Effector CD4-positive, alpha-beta T cell (primary cell): Measurements from ENCODE around the gene PPP4R2.

Source experiments
- DNase-seq: peaks from one replicate; pipeline ENCODE4 v3.0.0-alpha.2; 2020
- total RNA-seq: gene quantifications from one replicate; lab custom pipeline; 2026; lab: John Stamatoyannopoulos, UW

PPP4R2 gene
- total RNA-seq, result 130 reads per million, percentile 87 among the genes with 10 or more reads in this experiment

- DNase-seq, result peak; percentile 86
Observed at GRCh38 chr3:72996473-72997333, at the start of gene PPP4R2. PPP4R2 (plus strand) TSS chr3:72996811; CDS start chr3:72997038, 227 bp downstream.

GRCh38 chr3:72947715-72948490, 48.7 kb upstream of the PPP4R2 start:
- DNase-seq, result no peak

GRCh38 chr3:72949016-72949415, 47.6 kb upstream of the PPP4R2 start:
- DNase-seq, result no peak

- DNase-seq, result no peak
Observed at GRCh38 chr3:72950372-72950771, 46.2 kb upstream of the PPP4R2 start.

- DNase-seq, result no peak
Observed at GRCh38 chr3:72950801-72951200, 45.8 kb upstream of the PPP4R2 start.

GRCh38 chr3:72951259-72951722, 45.3 kb upstream of the PPP4R2 start:
- no peak for DNase-seq

- DNase-seq, result no peak
Observed at GRCh38 chr3:72953325-72953956, 43.2 kb upstream of the PPP4R2 start.

- no peak for DNase-seq
Observed at GRCh38 chr3:72957297-72957696, 39.3 kb upstream of the PPP4R2 start.

GRCh38 chr3:72959336-72959735, 37.3 kb upstream of the PPP4R2 start:
- no peak for DNase-seq

- DNase-seq, result no peak
Observed at GRCh38 chr3:72960812-72961518, 35.6 kb upstream of the PPP4R2 start.

GRCh38 chr3:72961752-72962151, 34.9 kb upstream of the PPP4R2 start:
- DNase-seq, result no peak

- no peak for DNase-seq
Observed at GRCh38 chr3:72962317-72962716, 34.3 kb upstream of the PPP4R2 start.

GRCh38 chr3:72964633-72965032, 32.0 kb upstream of the PPP4R2 start:
- no peak for DNase-seq

- no peak for DNase-seq
Observed at GRCh38 chr3:72968266-72968664, 28.3 kb upstream of the PPP4R2 start.

GRCh38 chr3:72969766-72970165, 26.8 kb upstream of the PPP4R2 start:
- no peak for DNase-seq

GRCh38 chr3:72970942-72971341, 25.7 kb upstream of the PPP4R2 start:
- DNase-seq, result no peak

- no peak for DNase-seq
Observed at GRCh38 chr3:72972706-72973030, 23.9 kb upstream of the PPP4R2 start.

GRCh38 chr3:72973031-72973723, 23.4 kb upstream of the PPP4R2 start:
- DNase-seq, result no peak

GRCh38 chr3:72973786-72974185, 22.8 kb upstream of the PPP4R2 start:
- no peak for DNase-seq

- no peak for DNase-seq
Observed at GRCh38 chr3:72974956-72975355, 21.7 kb upstream of the PPP4R2 start.

GRCh38 chr3:72976281-72976741, 20.3 kb upstream of the PPP4R2 start:
- no peak for DNase-seq
